NT2/D1 (cell line): ENCODE results near the gene ADAMTSL2.

Experiments used
- SUZ12 ChIP-seq: IDR thresholded peaks from 2 replicates; pipeline ENCODE4 v1.6.1; 2011; ENCODE audit not compliant: insufficient read length, insufficient read depth; ENCODE audit errors: extremely low read depth
- ZNF274 ChIP-seq: IDR thresholded peaks from 2 replicates; pipeline ENCODE4 v1.6.1; 2011; ENCODE audit warnings: mild to moderate bottlenecking, low read depth, low read length

DNA sequence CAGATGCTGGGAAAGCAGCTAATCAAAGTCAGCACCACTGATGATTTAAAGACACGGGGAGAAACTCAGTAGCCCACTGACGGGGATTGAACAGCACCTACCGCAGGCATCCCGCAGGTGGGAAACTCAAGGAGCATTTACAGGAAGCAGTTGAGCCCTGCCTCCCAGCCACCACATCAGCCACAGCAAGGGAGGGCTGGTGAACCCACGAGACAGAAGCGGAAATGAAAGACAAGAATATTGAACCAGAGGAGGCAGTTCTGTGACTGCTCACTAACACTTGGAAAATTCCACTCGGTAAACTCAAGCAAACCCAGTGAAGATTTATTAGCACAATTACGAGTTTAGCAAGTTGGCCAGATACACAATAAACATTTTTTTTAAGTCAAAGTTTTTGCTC lies 85.3 kb downstream of the ADAMTSL2 start:
- TF ChIP-seq SUZ12 (no peak), ZNF274 (no peak)
